ENCODE data around the gene WDR4.

GRCh38 chr21:42840411-42841155 lies 38.8 kb downstream of the WDR4 start:
- TF ChIP-seq CTCF (IDR thresholded peaks at IDR 0.05): no peak
- no peak for TF ChIP-seq POLR2A (IDR thresholded peaks at IDR 0.05)
- no peak for TF ChIP-seq EP300 (IDR thresholded peaks at IDR 0.05)
